GM10266 (cell line): ENCODE results near the gene GAN.

Experiments
- DNase-seq: peaks from one replicate; pipeline ENCODE4 v3.0.0; 2012; ENCODE audit errors: extremely low spot score
- TF ChIP-seq, protein P1 (sequence below): IDR thresholded peaks from 2 replicates; pipeline ENCODE4 v1.5.1; 2012; ENCODE audit warnings: mild to moderate bottlenecking, low read depth; ENCODE audit not compliant: control insufficient read depth, insufficient read depth; ENCODE audit errors: missing control alignments

The GAN gene

DNA sequence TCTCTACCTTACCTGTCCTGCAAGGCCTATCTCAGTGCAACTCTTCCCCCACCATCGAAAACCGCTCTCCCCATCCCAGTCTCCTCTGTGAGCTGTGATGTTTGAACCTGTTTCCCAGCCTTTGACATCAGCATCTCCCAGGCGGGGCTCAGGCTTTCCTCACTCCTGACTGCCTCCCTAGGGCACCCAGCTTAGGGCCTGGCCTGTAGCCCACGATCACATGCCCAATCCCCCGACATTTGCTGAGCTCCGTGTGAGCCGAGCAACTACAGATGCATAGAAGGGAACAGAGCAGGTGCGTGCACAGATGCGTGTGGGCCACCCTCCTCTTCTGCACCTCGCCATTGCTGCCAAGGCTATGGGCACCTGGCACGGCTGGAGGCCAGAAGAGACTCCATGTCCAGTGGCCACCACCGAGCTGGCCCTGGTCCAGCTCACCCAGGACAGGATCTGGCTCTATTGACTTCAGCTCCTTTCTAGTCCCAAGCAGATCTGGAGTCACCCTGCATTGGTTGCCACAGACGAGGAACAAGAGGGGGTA lies 94.3 kb downstream of the GAN start:
- TF ChIP-seq, protein P1, sequence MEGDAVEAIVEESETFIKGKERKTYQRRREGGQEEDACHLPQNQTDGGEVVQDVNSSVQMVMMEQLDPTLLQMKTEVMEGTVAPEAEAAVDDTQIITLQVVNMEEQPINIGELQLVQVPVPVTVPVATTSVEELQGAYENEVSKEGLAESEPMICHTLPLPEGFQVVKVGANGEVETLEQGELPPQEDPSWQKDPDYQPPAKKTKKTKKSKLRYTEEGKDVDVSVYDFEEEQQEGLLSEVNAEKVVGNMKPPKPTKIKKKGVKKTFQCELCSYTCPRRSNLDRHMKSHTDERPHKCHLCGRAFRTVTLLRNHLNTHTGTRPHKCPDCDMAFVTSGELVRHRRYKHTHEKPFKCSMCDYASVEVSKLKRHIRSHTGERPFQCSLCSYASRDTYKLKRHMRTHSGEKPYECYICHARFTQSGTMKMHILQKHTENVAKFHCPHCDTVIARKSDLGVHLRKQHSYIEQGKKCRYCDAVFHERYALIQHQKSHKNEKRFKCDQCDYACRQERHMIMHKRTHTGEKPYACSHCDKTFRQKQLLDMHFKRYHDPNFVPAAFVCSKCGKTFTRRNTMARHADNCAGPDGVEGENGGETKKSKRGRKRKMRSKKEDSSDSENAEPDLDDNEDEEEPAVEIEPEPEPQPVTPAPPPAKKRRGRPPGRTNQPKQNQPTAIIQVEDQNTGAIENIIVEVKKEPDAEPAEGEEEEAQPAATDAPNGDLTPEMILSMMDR = no peak
- no peak for DNase-seq

DNA sequence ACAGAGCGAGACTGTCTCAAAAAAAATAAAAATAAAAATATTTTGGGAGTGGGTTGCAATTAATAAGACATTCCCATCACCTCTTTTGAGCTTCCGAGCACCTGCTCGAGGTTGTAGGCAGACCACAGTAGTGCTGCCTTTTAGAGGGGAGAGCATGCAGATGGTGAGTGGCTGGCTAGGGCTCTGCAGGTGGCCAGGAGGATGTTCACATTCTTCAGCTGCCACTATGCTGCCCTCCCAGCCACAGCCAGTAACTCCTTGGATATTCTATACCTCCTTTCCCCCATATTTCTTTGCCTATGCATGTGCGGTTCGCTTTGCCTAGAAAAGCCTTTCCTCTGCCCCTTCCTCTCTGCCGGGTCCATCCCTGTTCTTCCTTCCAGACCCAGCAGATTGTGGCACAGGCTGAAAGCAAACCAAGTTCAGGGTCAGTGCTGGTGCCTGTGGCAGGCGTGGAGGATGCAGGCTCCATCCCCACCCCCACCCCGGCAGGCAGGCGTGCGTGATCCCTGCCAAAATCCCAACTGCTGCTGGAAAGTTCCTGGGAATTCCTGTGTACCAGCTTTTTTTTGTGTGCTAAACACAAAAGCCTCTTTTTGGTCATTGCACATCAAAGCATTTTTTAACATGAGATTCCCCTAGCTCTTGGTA lies 96.0 kb downstream of the GAN start:
- TF ChIP-seq, protein P1 = no peak
- no peak for DNase-seq

- TF ChIP-seq, protein P1 = no peak
- no peak for DNase-seq
Observed at GRCh38 chr16:81413245-81413990, 98.7 kb downstream of the GAN start.

DNA sequence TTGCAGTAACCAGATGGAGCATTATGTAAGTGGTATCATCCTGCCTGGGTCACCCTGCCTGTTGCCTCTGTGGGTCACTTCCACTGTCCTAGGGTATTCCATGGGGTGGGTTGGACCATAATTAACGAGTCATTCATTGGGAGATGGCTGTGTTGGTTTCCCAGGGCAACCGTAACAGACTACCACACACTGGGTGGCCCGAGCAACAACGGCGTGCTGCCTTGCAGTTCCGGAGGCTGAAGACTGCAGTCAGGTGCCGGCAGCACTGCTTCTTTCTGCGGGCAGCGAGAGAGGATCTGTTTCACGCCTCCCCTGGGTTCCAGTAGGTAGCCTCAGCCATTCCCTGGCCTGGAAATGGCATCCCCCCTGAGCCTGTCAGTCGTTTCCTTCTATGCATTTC lies 101.0 kb downstream of the GAN start:
- DNase-seq = no peak
- TF ChIP-seq, protein P1 = no peak

DNA sequence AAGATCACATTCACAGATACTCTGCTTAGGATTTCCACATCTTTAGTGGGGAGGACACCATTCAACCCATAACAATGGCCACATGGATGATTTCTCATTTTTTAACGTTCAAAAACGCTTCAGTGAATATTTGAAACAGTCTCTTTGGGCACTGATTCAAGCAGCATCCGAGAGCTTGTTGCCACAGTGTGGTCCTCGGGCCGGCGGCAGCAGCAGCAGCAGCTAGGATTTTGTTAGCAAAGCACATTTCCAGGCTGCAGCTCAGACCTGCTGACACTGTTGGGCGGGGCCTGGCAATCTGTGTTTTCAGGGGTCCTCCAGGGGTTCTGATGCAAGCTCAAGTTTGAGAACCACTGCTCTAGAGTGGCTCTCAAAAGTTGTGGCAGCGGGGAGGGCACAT lies 102.0 kb downstream of the GAN start:
- DNase-seq = no peak
- TF ChIP-seq, protein P1 = no peak

- TF ChIP-seq, protein P1 = no peak
- no peak for DNase-seq
Observed at GRCh38 chr16:81417210-81417609, 102.4 kb downstream of the GAN start.

- TF ChIP-seq, protein P1 = no peak
- no peak for DNase-seq
Observed at GRCh38 chr16:81419806-81420205, 105.0 kb downstream of the GAN start.
